CD14-positive monocyte (primary cell): Measurements from ENCODE around the gene CLUH. TPM values are rescaled to one million over a fixed set of nuclear protein-coding genes. Genes with fewer than 3 reads are reported as not detected.
A peak's percentile ranks its signal among the peaks of the same experiment; 100 is the strongest.

Experiments used
- DNase-seq, 3 donors: peaks; one replicate each; pipeline ENCODE4 v3.0.0-alpha.2; 2011 to 2022
- H2AFZ ChIP-seq: 2 replicates; pipeline ENCODE4 v1.6.0; 2012; ENCODE audit warnings: mild to moderate bottlenecking, low read depth, low read length, inconsistent platforms; ENCODE audit not compliant: insufficient read depth, poor library complexity, severe bottlenecking
- H3K27ac ChIP-seq, 2 donors: 1 replicate in 1 of 2; 2 replicates in 1 of 2; pipeline ENCODE4 v1.5.1; 2012 to 2013; ENCODE audit warnings: low read length in 2 of 2, control low read depth in 1 of 2, inconsistent platforms in 1 of 2, low read depth in 1 of 2, mild to moderate bottlenecking in 1 of 2
- H3K27me3 ChIP-seq, 2 donors: one replicate each; pipeline versions ENCODE4 v1.6.0 to v1.6.1; 2011 to 2013; ENCODE audit warnings: low read length in 2 of 2; ENCODE audit not compliant: control insufficient read depth in 2 of 2, insufficient read depth in 2 of 2
- H3K36me3 ChIP-seq, 2 donors: replicated peaks in 1 of 2; 1 replicate in 1 of 2; 2 replicates in 1 of 2; pipeline versions ENCODE4 v1.5.1 to v1.6.1; 2012 to 2013; ENCODE audit warnings: low read length in 2 of 2, control low read depth in 1 of 2, inconsistent platforms in 1 of 2, mild to moderate bottlenecking in 1 of 2; ENCODE audit not compliant: insufficient read depth in 2 of 2, control insufficient read depth in 1 of 2
- H3K4me1 ChIP-seq, 2 donors: 1 replicate in 1 of 2; 2 replicates in 1 of 2; pipeline versions ENCODE4 v1.5.1 to v1.6.1; 2012 to 2013; ENCODE audit warnings: low read length in 2 of 2, control low read depth in 1 of 2, inconsistent platforms in 1 of 2, mild to moderate bottlenecking in 1 of 2, moderate library complexity in 1 of 2; ENCODE audit not compliant: insufficient read depth in 2 of 2, control insufficient read depth in 1 of 2
- H3K4me2 ChIP-seq: replicated peaks from 2 replicates; pipeline ENCODE3; 2012; ENCODE audit warnings: low read length, moderate library complexity, mild to moderate bottlenecking; ENCODE audit not compliant: poor library complexity, severe bottlenecking; ENCODE audit errors: extremely low read depth
- H3K4me3 ChIP-seq, 3 experiments: fragments of 200-600 bp in 1 of 3; sonication (generic) in 1 of 3; replicated peaks in 1 of 3; 1 replicate in 2 of 3; 2 replicates in 1 of 3; pipeline ENCODE4 v1.5.1; 2011 to 2013; ENCODE audit warnings: low read length in 3 of 3, mild to moderate bottlenecking in 3 of 3, control low read depth in 2 of 3, low read depth in 2 of 3, inconsistent platforms in 1 of 3, moderate library complexity in 1 of 3
- H3K79me2 ChIP-seq: 2 replicates; pipeline ENCODE4 v1.6.0; 2012; ENCODE audit warnings: mild to moderate bottlenecking, control low read depth, inconsistent platforms, low read length, moderate library complexity; ENCODE audit not compliant: insufficient read depth
- H3K9ac ChIP-seq: 2 replicates; pipeline ENCODE4 v1.6.0; 2017; ENCODE audit warnings: low read length, mild to moderate bottlenecking; ENCODE audit not compliant: insufficient read depth, poor library complexity, severe bottlenecking
- H3K9me3 ChIP-seq, 2 donors: replicated peaks in 1 of 2; 1 replicate in 1 of 2; 2 replicates in 1 of 2; pipeline versions ENCODE4 v1.5.1 to v1.6.1; 2012 to 2013; ENCODE audit warnings: low read length in 2 of 2, control low read depth in 1 of 2; ENCODE audit not compliant: control insufficient read depth in 1 of 2, insufficient read depth in 1 of 2
- H4K20me1 ChIP-seq: 2 replicates; pipeline ENCODE4 v1.6.0; 2012; ENCODE audit warnings: mild to moderate bottlenecking, low read length, control low read depth, moderate library complexity; ENCODE audit not compliant: insufficient read depth
- H3K27ac Mint-ChIP-seq, 7 donors: one replicate each; pipeline ENCODE4 v1.8.0; 2020; ENCODE audit warnings: mild to moderate bottlenecking in 7 of 7, mixed read lengths in 7 of 7, moderate library complexity in 6 of 7, inconsistent platforms in 2 of 7
- H3K27me3 Mint-ChIP-seq, 3 donors: one replicate each; pipeline ENCODE4 v1.8.0; 2021 to 2022; ENCODE audit warnings: low read depth in 3 of 3, mild to moderate bottlenecking in 3 of 3, mixed read lengths in 3 of 3, moderate library complexity in 3 of 3, inconsistent platforms in 1 of 3
- H3K36me3 Mint-ChIP-seq, 2 donors: one replicate each; pipeline ENCODE4 v1.8.0; 2020; ENCODE audit warnings: mixed read lengths in 2 of 2, inconsistent platforms in 1 of 2, mild to moderate bottlenecking in 1 of 2
- H3K4me1 Mint-ChIP-seq: one replicate; pipeline ENCODE4 v1.8.0; 2020; ENCODE audit warnings: mild to moderate bottlenecking, mixed read lengths
- H3K4me3 Mint-ChIP-seq, 2 donors: one replicate each; pipeline ENCODE4 v1.8.0; 2020; ENCODE audit warnings: mild to moderate bottlenecking in 2 of 2, mixed read lengths in 2 of 2, moderate library complexity in 1 of 2
- H3K9me3 Mint-ChIP-seq, 7 donors: one replicate each; pipeline ENCODE4 v1.8.0; 2020 to 2022; ENCODE audit warnings: mixed read lengths in 7 of 7, mild to moderate bottlenecking in 6 of 7, moderate library complexity in 6 of 7, inconsistent platforms in 2 of 7
- WGBS: methylation state at CpG from one replicate; pipeline ENCODE4 v1.1.5; 2013; ENCODE audit warnings: missing lambda C conversion rate; ENCODE audit not compliant: insufficient coverage; 5-methylcytosine and 5-hydroxymethylcytosine counted together
- intact Hi-C, 2 donors: fragments of 100-400 bp; cut with micrococcal nuclease; formaldehyde crosslinking; loops; one replicate each; pipeline versions ENCODE4 v1.15.0 to v1.15.1; 2023
- polyA plus RNA-seq, 3 donors: library from polyadenylated mRNA; depleted of rRNA in 1 of 3; unstranded in 2 of 3; stranded (reverse) in 1 of 3; fragments of 300-500 nt in 2 of 3; fragments of >200 nt in 1 of 3; fragmentation: Illumina TruSeq in 2 of 3; gene quantifications; 1 replicate in 2 of 3; 2 replicates in 1 of 3; pipeline ENCODE4 v1.2.3, GENCODE V29; 2012 to 2021
- TF ChIP-seq, protein P1 (sequence below): fragments of 200-600 bp; IDR thresholded peaks from one replicate; pipeline ENCODE4 v1.8.0; 2022; ENCODE audit warnings: antibody characterized with exemption, mild to moderate bottlenecking

CLUH gene
- polyA plus RNA-seq, 3 donors, result 1.6 to 26.2 (median 4.2) TPM

DNA sequence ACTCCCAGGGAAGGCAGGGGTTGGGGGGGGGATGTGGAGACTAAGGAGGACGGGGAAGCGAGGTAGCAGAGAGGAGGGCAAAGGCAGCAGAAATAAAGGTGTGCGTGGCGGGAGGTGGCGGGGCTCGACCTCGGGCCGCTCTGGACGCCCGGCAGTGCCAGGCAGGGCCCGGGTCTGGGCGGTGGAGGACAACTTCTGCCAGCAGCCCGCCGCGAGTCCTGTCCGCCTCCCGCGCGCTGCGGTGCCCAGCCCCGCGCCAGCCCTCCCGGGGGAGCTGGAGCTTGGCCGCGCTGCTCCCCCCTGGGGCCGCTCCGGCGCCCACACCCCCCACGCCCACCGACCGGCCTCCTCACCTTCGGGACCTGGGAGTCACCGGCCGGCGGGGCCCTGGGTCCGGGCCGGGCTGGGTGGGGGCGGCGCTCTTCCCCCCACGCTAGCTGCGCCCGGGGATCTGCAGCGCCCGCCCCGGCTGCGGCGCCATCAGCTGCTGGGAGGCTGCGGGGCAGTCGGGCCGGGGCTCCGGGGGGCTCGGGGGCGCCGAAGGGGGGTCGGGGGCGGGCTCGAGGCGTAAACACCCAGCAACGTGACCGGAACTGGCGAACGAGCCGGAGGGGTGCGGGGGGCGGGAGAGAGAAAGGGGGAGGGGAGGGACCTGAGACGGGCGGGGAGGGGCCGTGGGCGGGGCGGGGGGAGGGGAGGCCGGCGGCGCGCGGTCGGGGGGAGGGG lies 37.7 kb upstream of the CLUH start, which contains the start of gene CCDC92B:
CCDC92B (minus strand) TSS at position 595 of the 726 bp plus-strand sequence. CDS start 14,507 bp downstream, outside the sequence.
- Histone ChIP-seq H3K4me3 (no peak within 1 kb of the TSS), H3K9ac (no peak within 1 kb of the TSS), H3K4me2 (peak within 1 kb of the TSS; percentile 11), H3K9me3 (no peaks in the 10 kb centered on the region), H4K20me1 (no peaks in the 10 kb centered on the region), H3K27me3 (peaks cover 10 to 47% of the 10 kb centered on the region in 2 donors), H3K79me2 (no peaks in the 10 kb centered on the region), H3K27ac (no peak within 1 kb of the TSS), H3K4me1 (no peaks in the 10 kb centered on the region), H2AFZ (no peak within 1 kb of the TSS), H3K36me3 (no peaks in the 10 kb centered on the region)
- TF ChIP-seq, protein P1, sequence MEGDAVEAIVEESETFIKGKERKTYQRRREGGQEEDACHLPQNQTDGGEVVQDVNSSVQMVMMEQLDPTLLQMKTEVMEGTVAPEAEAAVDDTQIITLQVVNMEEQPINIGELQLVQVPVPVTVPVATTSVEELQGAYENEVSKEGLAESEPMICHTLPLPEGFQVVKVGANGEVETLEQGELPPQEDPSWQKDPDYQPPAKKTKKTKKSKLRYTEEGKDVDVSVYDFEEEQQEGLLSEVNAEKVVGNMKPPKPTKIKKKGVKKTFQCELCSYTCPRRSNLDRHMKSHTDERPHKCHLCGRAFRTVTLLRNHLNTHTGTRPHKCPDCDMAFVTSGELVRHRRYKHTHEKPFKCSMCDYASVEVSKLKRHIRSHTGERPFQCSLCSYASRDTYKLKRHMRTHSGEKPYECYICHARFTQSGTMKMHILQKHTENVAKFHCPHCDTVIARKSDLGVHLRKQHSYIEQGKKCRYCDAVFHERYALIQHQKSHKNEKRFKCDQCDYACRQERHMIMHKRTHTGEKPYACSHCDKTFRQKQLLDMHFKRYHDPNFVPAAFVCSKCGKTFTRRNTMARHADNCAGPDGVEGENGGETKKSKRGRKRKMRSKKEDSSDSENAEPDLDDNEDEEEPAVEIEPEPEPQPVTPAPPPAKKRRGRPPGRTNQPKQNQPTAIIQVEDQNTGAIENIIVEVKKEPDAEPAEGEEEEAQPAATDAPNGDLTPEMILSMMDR, result no peak
- no peaks in the 10 kb centered on the region for H3K36me3 Mint-ChIP-seq
- no peak within 1 kb of the TSS for H3K27ac Mint-ChIP-seq
- H3K9me3 Mint-ChIP-seq, result peaks cover 0 to 7% (median 0%) of the 10 kb centered on the region in 7 donors
- intact Hi-C loops, result loop anchor here in 1 of 2 donors (10.0 kb wide), 1 partner anchor 834 kb away; no protein-coding TSS in a partner anchor
- H3K4me3 Mint-ChIP-seq, result peak within 1 kb of the TSS in 1 of 2 donors; percentile 72
- H3K4me1 Mint-ChIP-seq, result no peaks in the 10 kb centered on the region
- peaks cover 64 to 78% (median 69%) of the 10 kb centered on the region in 3 donors for H3K27me3 Mint-ChIP-seq
- DNase-seq, result no peak
- 10% methylated on average over 47 of the region's 76 CpGs for WGBS

DNA sequence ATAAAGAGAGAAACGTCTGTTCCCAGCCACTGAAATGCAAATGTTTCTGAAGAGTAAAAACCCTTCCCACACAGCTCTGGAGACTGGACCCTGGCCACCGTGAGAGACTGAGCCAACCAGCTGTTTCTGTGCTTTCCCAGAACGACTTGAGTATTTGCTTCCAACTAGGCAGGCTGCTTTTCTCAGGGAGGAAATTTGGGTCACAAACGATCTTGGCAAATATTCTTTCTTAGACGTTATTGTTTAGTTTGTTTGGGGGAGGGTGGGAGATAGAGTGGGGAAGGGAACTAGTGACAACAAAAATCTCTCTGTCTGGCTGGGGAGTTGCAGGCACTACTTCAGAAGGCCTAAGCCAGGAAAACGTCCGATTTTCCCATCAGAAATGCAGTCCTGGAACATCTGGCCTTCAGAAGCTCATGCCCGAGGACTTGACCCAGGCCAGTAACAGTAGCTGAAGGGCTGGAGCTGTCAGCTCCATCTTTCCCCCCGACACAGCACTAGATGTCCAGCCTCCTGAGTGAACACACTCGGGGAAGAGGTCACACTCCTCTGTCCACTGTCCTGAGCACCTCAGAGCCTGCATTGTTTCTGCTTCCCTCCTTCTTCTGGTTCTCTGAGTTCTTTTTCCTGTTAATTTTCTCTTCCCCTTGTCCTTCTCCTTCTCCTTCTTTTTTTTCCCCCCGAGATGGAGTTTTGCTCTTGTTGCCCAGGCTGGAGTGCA lies 33.9 kb upstream of the CLUH start:
- Histone ChIP-seq H3K79me2 (no peaks in the 10 kb centered on the region), H3K4me2 (no peak overlapping the region), H3K27me3 (peaks cover 10 to 27% of the 10 kb centered on the region in 2 donors), H3K4me3 (no peak overlapping the region), H3K9ac (no peak overlapping the region), H3K9me3 (no peaks in the 10 kb centered on the region), H3K4me1 (no peaks in the 10 kb centered on the region), H4K20me1 (no peaks in the 10 kb centered on the region), H3K27ac (no peak overlapping the region), H3K36me3 (no peaks in the 10 kb centered on the region), H2AFZ (no peak overlapping the region)
- Mint-ChIP-seq H3K27ac (no peak overlapping the region), H3K4me3 (no peak overlapping the region), H3K27me3 (peaks cover 36 to 51% (median 40%) of the 10 kb centered on the region in 3 donors), H3K9me3 (peaks cover 0 to 7% (median 0%) of the 10 kb centered on the region in 7 donors), H3K4me1 (no peaks in the 10 kb centered on the region), H3K36me3 (no peaks in the 10 kb centered on the region)
- DNase-seq, result no peak
- TF ChIP-seq, protein P1, result no peak
- WGBS, result 61% methylated on average over 7 of the region's 11 CpGs
- intact Hi-C loops, result loop anchor here in 1 of 2 donors (10.0 kb wide), 1 partner anchor 831 kb away; no protein-coding TSS in a partner anchor
